Esophagus (tissue), 2 donors: ENCODE data around the gene EPS15. TPM values are rescaled to one million over a fixed set of nuclear protein-coding genes. Genes with fewer than 3 reads are reported as not detected.

ENCODE experiments used
- H3K27ac ChIP-seq, 2 donors: one replicate each; pipeline ENCODE4 v1.5.1; 2013; ENCODE audit warnings: low read depth in 2 of 2, mild to moderate bottlenecking in 2 of 2, inconsistent platforms in 1 of 2, low read length in 1 of 2, moderate library complexity in 1 of 2
- H3K27me3 ChIP-seq, 2 donors: one replicate each; pipeline ENCODE4 v1.6.1; 2013; ENCODE audit warnings: low read length in 2 of 2, control low read depth in 1 of 2, mild to moderate bottlenecking in 1 of 2; ENCODE audit not compliant: insufficient read depth in 2 of 2, control insufficient read depth in 1 of 2
- H3K36me3 ChIP-seq, 2 donors: one replicate each; pipeline ENCODE4 v1.6.1; 2013; ENCODE audit warnings: low read length in 1 of 2; ENCODE audit not compliant: control insufficient read depth in 2 of 2, insufficient read depth in 2 of 2
- H3K4me1 ChIP-seq, 2 donors: one replicate each; pipeline ENCODE4 v1.6.1; 2013; ENCODE audit warnings: low read length in 1 of 2; ENCODE audit not compliant: control insufficient read depth in 2 of 2, insufficient read depth in 2 of 2
- H3K4me3 ChIP-seq, 2 donors: one replicate each; pipeline ENCODE4 v1.5.1; 2013; ENCODE audit warnings: low read length in 2 of 2, mild to moderate bottlenecking in 2 of 2, low read depth in 1 of 2, moderate library complexity in 1 of 2
- H3K9me3 ChIP-seq, 2 donors: one replicate each; pipeline ENCODE4 v1.6.1; 2013; ENCODE audit warnings: mild to moderate bottlenecking in 2 of 2, low read depth in 1 of 2, low read length in 1 of 2, moderate library complexity in 1 of 2; ENCODE audit not compliant: control insufficient read depth in 2 of 2, insufficient read depth in 1 of 2
- WGBS, 2 donors: extraction: QIAGEN DNeasy Blood & Tissue Kit; methylation state at CpG; one replicate each; pipeline ENCODE4 v1.1.7; 2013; 5-methylcytosine and 5-hydroxymethylcytosine counted together
- polyA plus RNA-seq, 2 donors: library from polyadenylated mRNA; stranded (reverse); fragments of 200-250 nt; gene quantifications; one replicate each; pipeline ENCODE4 v1.2.3, GENCODE V29; 2013
- donor health status: healthy with polysubstance abuse.
- donor health status: Bipolar disorder and iron deficiency.

The EPS15 gene
- polyA plus RNA-seq, 2 donors, result 10.8 to 14.4 TPM

- H3K27ac ChIP-seq, result no peak overlapping the region
- WGBS, 2 donors, result 96 to 98% methylated on average over 3 of the region's 3 CpGs
- H3K4me1 ChIP-seq, result peaks cover 0 to 4% of the 10 kb centered on the region in 2 donors
These were observed 169.2 kb downstream of the EPS15 start for GRCh38 chr1:51349862-51350261.

GRCh38 chr1:51348147-51348527 lies 170.9 kb downstream of the EPS15 start:
- Histone ChIP-seq H3K36me3 (no peaks in the 10 kb centered on the region), H3K27ac (no peak overlapping the region), H3K27me3 (peaks cover 0 to 4% of the 10 kb centered on the region in 2 donors), H3K4me1 (peaks cover 0 to 4% of the 10 kb centered on the region in 2 donors), H3K4me3 (no peak overlapping the region), H3K9me3 (no peaks in the 10 kb centered on the region)

More at GRCh38 chr1:51349862-51350261, 169.2 kb downstream of the EPS15 start:
- Histone ChIP-seq H3K9me3 (no peaks in the 10 kb centered on the region), H3K27me3 (peaks cover 0 to 3% of the 10 kb centered on the region in 2 donors), H3K4me3 (no peak overlapping the region), H3K36me3 (no peaks in the 10 kb centered on the region)

GRCh38 chr1:51347398-51348146 lies 171.5 kb downstream of the EPS15 start:
- WGBS, 2 donors, result 89 to 91% methylated on average over 6 of the region's 6 CpGs
- Histone ChIP-seq H3K27ac (no peak overlapping the region), H3K9me3 (no peaks in the 10 kb centered on the region), H3K4me3 (no peak overlapping the region), H3K4me1 (peaks cover 0 to 4% of the 10 kb centered on the region in 2 donors), H3K27me3 (peaks cover 0 to 4% of the 10 kb centered on the region in 2 donors), H3K36me3 (no peaks in the 10 kb centered on the region)

GRCh38 chr1:51346086-51346942 lies 172.8 kb downstream of the EPS15 start:
- H3K4me1 ChIP-seq, result peaks cover 0 to 4% of the 10 kb centered on the region in 2 donors
- H3K27ac ChIP-seq, result no peak overlapping the region
- no peaks in the 10 kb centered on the region for H3K36me3 ChIP-seq
- H3K9me3 ChIP-seq, result no peaks in the 10 kb centered on the region
- H3K27me3 ChIP-seq, result peaks cover 0 to 4% of the 10 kb centered on the region in 2 donors
- WGBS, 2 donors, result 65 to 75% methylated on average over 7 of the region's 7 CpGs
- no peak overlapping the region for H3K4me3 ChIP-seq

GRCh38 chr1:51345300-51345687 lies 173.8 kb downstream of the EPS15 start:
- H3K4me3 ChIP-seq, result no peak overlapping the region
- H3K27ac ChIP-seq, result no peak overlapping the region
- no peaks in the 10 kb centered on the region for H3K9me3 ChIP-seq
- H3K27me3 ChIP-seq, result peaks cover 0 to 4% of the 10 kb centered on the region in 2 donors
- 51 to 59% methylated on average over 15 of the region's 15 CpGs for WGBS, 2 donors
- no peaks in the 10 kb centered on the region for H3K36me3 ChIP-seq
- peaks cover 0 to 4% of the 10 kb centered on the region in 2 donors for H3K4me1 ChIP-seq

- peaks cover 0 to 4% of the 10 kb centered on the region in 2 donors for H3K4me1 ChIP-seq
- no peaks in the 10 kb centered on the region for H3K9me3 ChIP-seq
- H3K27ac ChIP-seq, result no peak overlapping the region
- peaks cover 0 to 4% of the 10 kb centered on the region in 2 donors for H3K27me3 ChIP-seq
- H3K36me3 ChIP-seq, result no peaks in the 10 kb centered on the region
- H3K4me3 ChIP-seq, result peak overlapping the region; percentile 53 to 54
- WGBS, 2 donors, result 4 to 5% methylated on average over 56 to 60 of the region's 60 CpGs
These were observed 174.3 kb downstream of the EPS15 start for GRCh38 chr1:51344602-51345299.

- H3K27ac ChIP-seq, result peak overlapping the region in 1 of 2 donors; percentile 19
- 62 to 66% methylated on average over 7 of the region's 7 CpGs for WGBS, 2 donors
- peaks cover 0 to 4% of the 10 kb centered on the region in 2 donors for H3K4me1 ChIP-seq
- peaks cover 0 to 4% of the 10 kb centered on the region in 2 donors for H3K27me3 ChIP-seq
- no peaks in the 10 kb centered on the region for H3K9me3 ChIP-seq
- peak overlapping the region; percentile 53 to 54 for H3K4me3 ChIP-seq
- no peaks in the 10 kb centered on the region for H3K36me3 ChIP-seq
These were observed 174.8 kb downstream of the EPS15 start for GRCh38 chr1:51344276-51344601.

GRCh38 chr1:51343624-51344023 lies 175.4 kb downstream of the EPS15 start:
- H3K27me3 ChIP-seq, result peaks cover 0 to 4% of the 10 kb centered on the region in 2 donors
- H3K4me3 ChIP-seq, result no peak overlapping the region
- H3K4me1 ChIP-seq, result peaks cover 0 to 4% of the 10 kb centered on the region in 2 donors
- no peaks in the 10 kb centered on the region for H3K9me3 ChIP-seq
- no peak overlapping the region for H3K27ac ChIP-seq
- no peaks in the 10 kb centered on the region for H3K36me3 ChIP-seq
- WGBS, 2 donors, result 94% methylated on average over 3 of the region's 3 CpGs

GRCh38 chr1:51342591-51343206 lies 176.4 kb downstream of the EPS15 start:
- Histone ChIP-seq H3K27me3 (peaks cover 0 to 4% of the 10 kb centered on the region in 2 donors), H3K9me3 (no peaks in the 10 kb centered on the region), H3K27ac (no peak overlapping the region), H3K36me3 (no peaks in the 10 kb centered on the region), H3K4me3 (no peak overlapping the region), H3K4me1 (peaks cover 0 to 4% of the 10 kb centered on the region in 2 donors)
- WGBS, 2 donors, result 90 to 93% methylated on average over 9 of the region's 9 CpGs
